ENCODE data around the gene ITSN1. TPM values are rescaled to one million over a fixed set of nuclear protein-coding genes. Genes with fewer than 3 reads are reported as not detected.

Gene ITSN1
- total RNA-seq, 4 donors from 2014 or later: 29.6 to 42.2 (median 41.1) TPM

GRCh38 chr21:33645730-33646129 lies 3.4 kb downstream of the ITSN1 start:
- no peak overlapping the region for H3K4me3 ChIP-seq (replicated peaks in 1 of 3)
- 83 to 85% methylated on average over 4 of the region's 4 CpGs for WGBS, 2 donors

GRCh38 chr21:33647587-33647986 lies 5.3 kb downstream of the ITSN1 start:
- no peak overlapping the region for H3K27ac ChIP-seq
- peaks cover 18 to 27% of the 10 kb centered on the region in 2 donors for H3K4me1 ChIP-seq
- no peak overlapping the region for H3K4me3 ChIP-seq (replicated peaks in 1 of 3)
- no peaks in the 10 kb centered on the region for H3K36me3 ChIP-seq
- no peak for DNase-seq
- no peaks in the 10 kb centered on the region for H3K27me3 ChIP-seq
- WGBS, 2 donors: 75 to 77% methylated on average over 3 of the region's 3 CpGs
- no peaks in the 10 kb centered on the region for H3K9me3 ChIP-seq
- TF ChIP-seq CTCF (IDR thresholded peaks at IDR 0.05): no peak
- TF ChIP-seq POLR2A (IDR thresholded peaks at IDR 0.05): no peak
- intact Hi-C loops (cut with DNase I): no loop called here

More at GRCh38 chr21:33645730-33646129, 3.4 kb downstream of the ITSN1 start:
- no peak overlapping the region for H3K27ac ChIP-seq
- H3K9me3 ChIP-seq: no peaks in the 10 kb centered on the region
- intact Hi-C loops (cut with DNase I): no loop called here
- TF ChIP-seq CTCF (IDR thresholded peaks at IDR 0.05): no peak
- no peak for TF ChIP-seq POLR2A (IDR thresholded peaks at IDR 0.05)
- no peaks in the 10 kb centered on the region for H3K27me3 ChIP-seq
- H3K36me3 ChIP-seq: no peaks in the 10 kb centered on the region
- no peak for DNase-seq
- H3K4me1 ChIP-seq: peaks cover 19 to 23% of the 10 kb centered on the region in 2 donors

GRCh38 chr21:33648555-33648954 lies 6.3 kb downstream of the ITSN1 start:
- no peaks in the 10 kb centered on the region for H3K27me3 ChIP-seq
- 86 to 100% methylated on average over 1 of the region's 1 CpG for WGBS, 2 donors
- peaks cover 18 to 27% of the 10 kb centered on the region in 2 donors for H3K4me1 ChIP-seq
- intact Hi-C loops (cut with DNase I): no loop called here
- TF ChIP-seq CTCF (IDR thresholded peaks at IDR 0.05) (no peak), POLR2A (IDR thresholded peaks at IDR 0.05) (no peak)
- no peak for DNase-seq
- no peaks in the 10 kb centered on the region for H3K9me3 ChIP-seq
- no peaks in the 10 kb centered on the region for H3K36me3 ChIP-seq
- no peak overlapping the region for H3K4me3 ChIP-seq (replicated peaks in 1 of 3)
- H3K27ac ChIP-seq: no peak overlapping the region

DNA sequence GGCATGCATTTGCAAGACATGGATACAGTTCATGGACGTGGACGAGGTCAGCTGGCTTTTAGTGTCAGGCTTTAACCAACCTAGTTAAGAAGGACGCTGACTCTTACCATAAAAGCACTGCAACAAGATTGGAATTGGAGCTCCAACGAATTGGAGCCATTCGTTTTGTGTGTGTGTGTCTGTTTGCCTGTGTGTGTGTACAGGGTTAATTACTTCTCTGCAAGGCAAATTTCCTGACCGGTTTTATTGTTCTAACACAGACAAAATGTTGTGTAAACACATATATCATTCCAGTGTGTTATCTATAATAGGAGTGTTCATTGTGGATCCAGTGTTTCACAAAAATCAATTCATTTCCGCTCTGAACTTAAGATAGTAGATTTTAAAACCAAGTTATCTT lies 7.9 kb downstream of the ITSN1 start:
- Histone ChIP-seq H3K4me3 (replicated peaks in 1 of 3) (no peak overlapping the region), H3K27ac (no peak overlapping the region), H3K4me1 (peaks cover 9 to 19% of the 10 kb centered on the region in 2 donors), H3K36me3 (no peaks in the 10 kb centered on the region), H3K9me3 (no peaks in the 10 kb centered on the region), H3K27me3 (no peaks in the 10 kb centered on the region)
- no peak for DNase-seq
- 81 to 82% methylated on average over 7 of the region's 7 CpGs for WGBS, 2 donors
- intact Hi-C loops (cut with DNase I): loop anchor here (5.0 kb wide), 1 partner anchor 242 kb away; no protein-coding TSS in a partner anchor
- TF ChIP-seq CTCF (IDR thresholded peaks at IDR 0.05) (no peak), POLR2A (IDR thresholded peaks at IDR 0.05) (no peak)

DNA sequence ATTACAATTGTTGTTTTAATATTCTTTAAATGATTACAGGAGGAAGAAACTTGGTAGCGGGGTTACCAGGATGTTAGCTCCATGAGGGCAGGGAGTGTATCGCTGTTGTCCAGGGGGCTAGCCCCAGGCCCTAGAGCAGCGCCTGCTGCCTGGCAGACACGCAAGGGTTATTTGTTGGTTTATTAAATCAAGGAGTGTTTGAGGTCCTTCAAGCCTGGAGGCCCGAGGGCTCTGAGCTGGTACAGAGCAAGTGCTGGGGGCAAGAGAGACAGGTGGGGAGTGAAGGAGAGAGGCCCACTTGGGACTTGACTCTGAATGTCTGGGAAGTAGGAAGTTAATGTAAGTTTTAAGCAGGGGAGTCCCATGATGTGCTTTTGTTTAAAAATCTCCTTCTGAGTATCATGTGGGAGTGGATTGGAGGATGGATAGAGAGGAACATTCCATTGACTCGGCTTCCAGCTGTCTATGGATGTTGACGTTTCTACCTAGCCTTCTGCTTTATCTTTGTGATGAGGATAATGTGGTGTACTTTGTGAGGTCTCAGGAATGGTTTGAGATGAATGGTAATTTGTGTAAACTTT lies 8.7 kb downstream of the ITSN1 start:
- no peak overlapping the region for H3K27ac ChIP-seq
- H3K36me3 ChIP-seq: no peaks in the 10 kb centered on the region
- H3K4me3 ChIP-seq (replicated peaks in 1 of 3): no peak overlapping the region
- H3K9me3 ChIP-seq: no peaks in the 10 kb centered on the region
- TF ChIP-seq CTCF (IDR thresholded peaks at IDR 0.05) (no peak), POLR2A (IDR thresholded peaks at IDR 0.05) (no peak)
- H3K27me3 ChIP-seq: no peaks in the 10 kb centered on the region
- 79 to 84% methylated on average over 7 of the region's 7 CpGs for WGBS, 2 donors
- intact Hi-C loops (cut with DNase I): loop anchor here (5.0 kb wide), 1 partner anchor 241 kb away; no protein-coding TSS in a partner anchor
- peaks cover 17 to 27% of the 10 kb centered on the region in 2 donors for H3K4me1 ChIP-seq
- DNase-seq: no peak

Measured in thyroid gland (tissue), 4 donors.